Prostate gland (tissue), 2 donors: Measurements from ENCODE around the gene XAGE1B. TPM values are rescaled to one million over a fixed set of nuclear protein-coding genes. Genes with fewer than 3 reads are reported as not detected.
"Not testable (repeated sequence)": the region's sequence is repeated elsewhere in the genome, so short reads cannot be mapped to it uniquely, and the experiment has no call there.

Experiments
- DNase-seq: peaks from one replicate; pipeline ENCODE4 v3.0.0-alpha.2; 2019; ENCODE audit warnings: low spot score
- H3K27ac ChIP-seq, 2 donors: fragments of 200-600 bp; sonication (generic); 2 replicates each; pipeline ENCODE4 v1.5.1; 2017 to 2019
- H3K27me3 ChIP-seq: fragments of 200-600 bp; sonication (generic); replicated peaks from 2 replicates; pipeline ENCODE4 v1.5.1; 2019; ENCODE audit not compliant: insufficient read depth
- H3K36me3 ChIP-seq, 2 donors: fragments of 200-600 bp; sonication (generic); 1 replicate in 1 of 2; 2 replicates in 1 of 2; pipeline versions ENCODE4 v1.5.1 to v1.8.1; 2017 to 2019
- H3K4me1 ChIP-seq: fragments of 200-600 bp; sonication (generic); replicated peaks from 2 replicates; pipeline ENCODE4 v1.5.1; 2019
- H3K4me3 ChIP-seq, 2 donors: fragments of 200-600 bp; sonication (generic); 2 replicates each; pipeline ENCODE4 v1.5.1; 2017 to 2019
- H3K9me3 ChIP-seq: fragments of 200-600 bp; sonication (generic); 2 replicates; pipeline ENCODE4 v1.5.1; 2017
- CTCF ChIP-seq, 4 experiments: fragments of 200-600 bp in 2 of 4; fragments of 450-650 bp in 2 of 4; sonication (generic) in 2 of 4; IDR thresholded peaks; 1 replicate in 3 of 4; 2 replicates in 1 of 4; pipeline ENCODE4 v1.5.1; 2016 to 2019; ENCODE audit warnings: antibody characterized with exemption in 4 of 4, mild to moderate bottlenecking in 2 of 4, moderate library complexity in 2 of 4
- POLR2A ChIP-seq: fragments of 450-650 bp; IDR thresholded peaks from one replicate; pipeline ENCODE4 v1.6.1; 2016; ENCODE audit warnings: antibody characterized with exemption, mild to moderate bottlenecking
- POLR2AphosphoS5 ChIP-seq: sonication (generic); formaldehyde crosslinking; IDR thresholded peaks from one replicate; pipeline ENCODE4 v1.6.1; 2017; ENCODE audit warnings: antibody characterized with exemption
- WGBS: methylation state at CpG from one replicate; pipeline ENCODE4 v1.1.5; 2018; 5-methylcytosine and 5-hydroxymethylcytosine counted together
- intact Hi-C: fragments of 100-400 bp; cut with DNase I; formaldehyde crosslinking; loops from one replicate; pipeline ENCODE4 v1.14.2; 2022
- total RNA-seq, 2 donors: library from RNA; depleted of rRNA; stranded (reverse); fragments of >200 nt; gene quantifications; one replicate each; pipeline ENCODE4 v1.1.0, GENCODE V29; 2016

Gene XAGE1B
- 10 to 100 TPM in 1 of 2 donors, not detected in 1; 29.7 TPM for total RNA-seq

GRCh38 chrX:52516987-52517325 is at the start of gene XAGE1B:
XAGE1B (minus strand) TSS chrX:52517063; CDS start chrX:52515527, 1,536 bp downstream.
- WGBS: no CpG with 5 or more reads among the region's 18 CpGs
- H3K36me3 ChIP-seq, H3K27ac ChIP-seq, H3K27me3 ChIP-seq, intact Hi-C loops, H3K9me3 ChIP-seq, H3K4me3 ChIP-seq, DNase-seq, H3K4me1 ChIP-seq: not testable (repeated sequence)

GRCh38 chrX:52563105-52563504 is 46.2 kb upstream of the XAGE1B start:
- WGBS: 100% methylated on average over 4 of the region's 10 CpGs
- TF ChIP-seq CTCF (IDR thresholded peaks at IDR 0.05) (no peak), POLR2AphosphoS5 (no peak), POLR2A (no peak)
- no peak for DNase-seq

GRCh38 chrX:52558140-52558539 is 41.3 kb upstream of the XAGE1B start:
- DNase-seq: no peak
- WGBS: 95% methylated on average over 3 of the region's 3 CpGs
- Histone ChIP-seq H3K4me1 (no peaks in the 10 kb centered on the region), H3K36me3 (no peaks in the 10 kb centered on the region), H3K4me3 (no peak overlapping the region), H3K27me3 (no peaks in the 10 kb centered on the region), H3K9me3 (no peaks in the 10 kb centered on the region), H3K27ac (no peak overlapping the region)
- intact Hi-C loops: no loop called here
- TF ChIP-seq CTCF (IDR thresholded peaks at IDR 0.05): no peak
- no peak for TF ChIP-seq POLR2AphosphoS5
- no peak for TF ChIP-seq POLR2A

More at GRCh38 chrX:52563105-52563504, 46.2 kb upstream of the XAGE1B start:
- intact Hi-C loops: no loop called here
- Histone ChIP-seq H3K27me3 (no peaks in the 10 kb centered on the region), H3K27ac (no peak overlapping the region), H3K4me3 (no peak overlapping the region), H3K4me1 (no peaks in the 10 kb centered on the region), H3K9me3 (no peaks in the 10 kb centered on the region), H3K36me3 (no peaks in the 10 kb centered on the region)

GRCh38 chrX:52556741-52557140 is 39.9 kb upstream of the XAGE1B start:
- TF ChIP-seq CTCF (IDR thresholded peaks at IDR 0.05) (no peak), POLR2A (no peak), POLR2AphosphoS5 (no peak)
- H3K27ac ChIP-seq: no peak overlapping the region
- no peak for DNase-seq
- H3K9me3 ChIP-seq: no peaks in the 10 kb centered on the region
- H3K36me3 ChIP-seq: no peaks in the 10 kb centered on the region
- H3K27me3 ChIP-seq: no peaks in the 10 kb centered on the region
- 0% methylated on average over 1 of the region's 1 CpG for WGBS
- intact Hi-C loops: no loop called here
- no peaks in the 10 kb centered on the region for H3K4me1 ChIP-seq
- H3K4me3 ChIP-seq: no peak overlapping the region

GRCh38 chrX:52553995-52554642 is 37.3 kb upstream of the XAGE1B start:
- TF ChIP-seq POLR2A: no peak
- TF ChIP-seq POLR2AphosphoS5: no peak
- TF ChIP-seq CTCF (IDR thresholded peaks at IDR 0.05): no peak
- H3K36me3 ChIP-seq: no peaks in the 10 kb centered on the region
- DNase-seq: no peak
- no peak overlapping the region for H3K27ac ChIP-seq
- H3K27me3 ChIP-seq: no peaks in the 10 kb centered on the region
- H3K4me1 ChIP-seq: no peaks in the 10 kb centered on the region
- H3K9me3 ChIP-seq: no peaks in the 10 kb centered on the region
- no peak overlapping the region for H3K4me3 ChIP-seq
- intact Hi-C loops: no loop called here

- H3K36me3 ChIP-seq, H3K27me3 ChIP-seq, H3K9me3 ChIP-seq, intact Hi-C loops, DNase-seq, H3K27ac ChIP-seq, H3K4me1 ChIP-seq, H3K4me3 ChIP-seq: not testable (repeated sequence)
- 90% methylated on average over 3 of the region's 3 CpGs for WGBS
Observed at GRCh38 chrX:52548769-52549168, 31.9 kb upstream of the XAGE1B start.
